Stomach (tissue), 9 donors: ENCODE data around the gene KLHL42. TPM values are rescaled to one million over a fixed set of nuclear protein-coding genes. Genes with fewer than 3 reads are reported as not detected.
"Not testable (repeated sequence)": the region's sequence is repeated elsewhere in the genome, so short reads cannot be mapped to it uniquely, and the experiment has no call there.

ENCODE experiments used
- DNase-seq, 2 donors: peaks; one replicate each; pipeline versions ENCODE4 v3.0.0 to v3.0.0-alpha.2; 2013 to 2019
- H3K27ac ChIP-seq, 5 donors: fragments of 200-600 bp in 4 of 5; sonication (generic) in 4 of 5; one replicate each; pipeline ENCODE4 v1.5.1; 2013 to 2019; ENCODE audit warnings: mild to moderate bottlenecking in 1 of 5, moderate library complexity in 1 of 5
- H3K27me3 ChIP-seq, 3 donors: fragments of 200-600 bp; sonication (generic); one replicate each; pipeline ENCODE4 v1.5.1; 2017 to 2019; ENCODE audit warnings: mixed run types in 1 of 3
- H3K36me3 ChIP-seq, 4 donors: fragments of 200-600 bp; sonication (generic); 1 replicate in 3 of 4; 2 replicates in 1 of 4; pipeline ENCODE4 v1.5.1; 2016 to 2019
- H3K4me1 ChIP-seq, 4 donors: fragments of 200-600 bp; sonication (generic); one replicate each; pipeline ENCODE4 v1.5.1; 2016 to 2019
- H3K4me3 ChIP-seq, 4 donors: fragments of 200-600 bp; sonication (generic) in 3 of 4; one replicate each; pipeline ENCODE4 v1.5.1; 2016 to 2019; ENCODE audit warnings: mild to moderate bottlenecking in 1 of 4
- H3K9me3 ChIP-seq, 4 donors: fragments of 200-600 bp; sonication (generic); one replicate each; pipeline ENCODE4 v1.5.1; 2016 to 2019
- CTCF ChIP-seq, 7 experiments: fragments of 450-650 bp in 4 of 7; fragments of 200-600 bp in 3 of 7; sonication (generic) in 3 of 7; IDR thresholded peaks; one replicate each; pipeline ENCODE4 v1.5.1; 2016 to 2019; ENCODE audit warnings: antibody characterized with exemption in 7 of 7, control low read depth in 2 of 7, mild to moderate bottlenecking in 1 of 7
- EP300 ChIP-seq: sonication (generic); formaldehyde crosslinking; IDR thresholded peaks from one replicate; pipeline ENCODE4 v1.6.1; 2017; ENCODE audit warnings: antibody characterized with exemption
- POLR2A ChIP-seq, 4 donors: fragments of 450-650 bp; IDR thresholded peaks; one replicate each; pipeline ENCODE4 v1.6.1; 2016; ENCODE audit warnings: antibody characterized with exemption in 4 of 4, control low read depth in 2 of 4, mild to moderate bottlenecking in 1 of 4, moderate library complexity in 1 of 4
- POLR2AphosphoS5 ChIP-seq, 3 donors: sonication (generic); formaldehyde crosslinking; IDR thresholded peaks; one replicate each; pipeline ENCODE4 v1.6.1; 2016; ENCODE audit warnings: antibody characterized with exemption in 3 of 3
- WGBS, 5 donors: extraction: QIAGEN DNeasy Blood & Tissue Kit in 3 of 5; methylation state at CpG; one replicate each; pipeline versions ENCODE4 v1.1.5 to v1.1.7; 2013 to 2018; 5-methylcytosine and 5-hydroxymethylcytosine counted together
- intact Hi-C: fragments of 100-400 bp; cut with DNase I; formaldehyde crosslinking; loops from one replicate; pipeline ENCODE4 v1.15.1; 2023; ENCODE audit warnings: low total_unique reads
- polyA plus RNA-seq, 3 donors: library from polyadenylated mRNA; stranded (reverse); fragments of 200-250 nt; gene quantifications; one replicate each; pipeline ENCODE4 v1.2.3, GENCODE V29; 2013
- total RNA-seq, 5 donors: library from RNA; depleted of rRNA; stranded (reverse); fragments of >200 nt; gene quantifications; one replicate each; pipeline versions ENCODE4 v1.1.0 to v1.2.3, GENCODE V29; 2014 to 2016
- donor health status: healthy with polysubstance abuse.
- donor health status: Bipolar disorder and iron deficiency.
- donor health status: healthy.

The KLHL42 gene
- total and polyA plus RNA-seq, 8 donors = 5.1 to 141 (median 16.7) TPM

- no peaks in the 10 kb centered on the region for H3K9me3 ChIP-seq
- peak in 1 of 2 donors; percentile 26 for DNase-seq
- TF ChIP-seq EP300 (no peak), CTCF (IDR thresholded peaks at IDR 0.05) (no peak), POLR2A (IDR thresholded peaks at IDR 0.05) (no peak), POLR2AphosphoS5 (IDR thresholded peaks at IDR 0.05) (no peak)
- WGBS, 5 donors = 34 to 54% (median 42%) methylated on average over 15 of the region's 15 CpGs
- no peaks in the 10 kb centered on the region for H3K27me3 ChIP-seq
- H3K36me3 ChIP-seq = no peaks in the 10 kb centered on the region
- intact Hi-C loops = no loop called here
- H3K4me3 ChIP-seq = peak overlapping the region in 2 of 4 donors; percentile 5 to 26
- peaks cover 0 to 17% (median 13%) of the 10 kb centered on the region in 4 donors for H3K4me1 ChIP-seq
- peak overlapping the region in 1 of 5 donors; percentile 42 for H3K27ac ChIP-seq
These were observed 64.5 kb downstream of the KLHL42 start for GRCh38 chr12:27844366-27845090.

- WGBS, 5 donors = 90 to 97% (median 92%) methylated on average over 2 of the region's 2 CpGs
- H3K27me3 ChIP-seq = no peaks in the 10 kb centered on the region
- H3K9me3 ChIP-seq = no peaks in the 10 kb centered on the region
- no peak for DNase-seq
- no peak for TF ChIP-seq POLR2AphosphoS5 (IDR thresholded peaks at IDR 0.05)
- no peak for TF ChIP-seq CTCF (IDR thresholded peaks at IDR 0.05)
- TF ChIP-seq POLR2A (IDR thresholded peaks at IDR 0.05) = no peak
- TF ChIP-seq EP300 = no peak
- intact Hi-C loops = no loop called here
- H3K36me3 ChIP-seq = no peaks in the 10 kb centered on the region
- H3K4me3 ChIP-seq = no peak overlapping the region
- H3K4me1 ChIP-seq = peaks cover 0 to 17% (median 13%) of the 10 kb centered on the region in 4 donors
- no peak overlapping the region for H3K27ac ChIP-seq
These were observed 65.2 kb downstream of the KLHL42 start for GRCh38 chr12:27845187-27845586.

- H3K27ac ChIP-seq, H3K4me3 ChIP-seq, H3K36me3 ChIP-seq, DNase-seq, H3K9me3 ChIP-seq, H3K27me3 ChIP-seq, intact Hi-C loops: not testable (repeated sequence)
- WGBS, 5 donors = 77 to 98% (median 96%) methylated on average over 3 of the region's 3 CpGs
- peaks cover 0 to 17% (median 13%) of the 10 kb centered on the region in 4 donors for H3K4me1 ChIP-seq
These were observed 65.7 kb downstream of the KLHL42 start for GRCh38 chr12:27845706-27846105.

- H3K4me3 ChIP-seq, intact Hi-C loops, H3K27me3 ChIP-seq, H3K27ac ChIP-seq, H3K36me3 ChIP-seq, H3K9me3 ChIP-seq, DNase-seq: not testable (repeated sequence)
- peaks cover 0 to 17% (median 13%) of the 10 kb centered on the region in 4 donors for H3K4me1 ChIP-seq
- WGBS, 5 donors = 94 to 99% (median 98%) methylated on average over 2 of the region's 2 CpGs
These were observed 67.3 kb downstream of the KLHL42 start for GRCh38 chr12:27847293-27847692.

GRCh38 chr12:27851311-27851710 is 71.3 kb downstream of the KLHL42 start:
- H3K4me3 ChIP-seq = no peak overlapping the region
- H3K9me3 ChIP-seq = no peaks in the 10 kb centered on the region
- H3K36me3 ChIP-seq = no peaks in the 10 kb centered on the region
- TF ChIP-seq CTCF (IDR thresholded peaks at IDR 0.05) (no peak), POLR2A (IDR thresholded peaks at IDR 0.05) (no peak), EP300 (no peak), POLR2AphosphoS5 (IDR thresholded peaks at IDR 0.05) (no peak)
- H3K27ac ChIP-seq = no peak overlapping the region
- H3K27me3 ChIP-seq = no peaks in the 10 kb centered on the region
- no peak for DNase-seq
- intact Hi-C loops = no loop called here
- no peaks in the 10 kb centered on the region for H3K4me1 ChIP-seq
